Rectal smooth muscle tissue (tissue), 1 donor: ENCODE data around the gene COG6.
A peak's percentile ranks its signal among the peaks of the same experiment; 100 is the strongest.

Experiments used
- H3K27ac ChIP-seq: one replicate; pipeline ENCODE4 v1.7.0; 2013; ENCODE audit warnings: low read depth, low read length, inconsistent platforms
- H3K27me3 ChIP-seq: one replicate; pipeline ENCODE4 v1.7.0; 2013; ENCODE audit warnings: low read length; ENCODE audit not compliant: control insufficient read depth, insufficient read depth
- H3K36me3 ChIP-seq: one replicate; pipeline ENCODE4 v1.7.0; 2013; ENCODE audit warnings: low read length; ENCODE audit not compliant: control insufficient read depth, insufficient read depth
- H3K4me1 ChIP-seq: one replicate; pipeline ENCODE4 v1.7.0; 2013; ENCODE audit warnings: low read length; ENCODE audit not compliant: control insufficient read depth, insufficient read depth
- H3K4me3 ChIP-seq: one replicate; pipeline ENCODE4 v1.7.0; 2013; ENCODE audit warnings: low read length
- H3K9ac ChIP-seq: one replicate; pipeline ENCODE4 v1.7.0; 2013; ENCODE audit warnings: low read length

The COG6 gene

DNA sequence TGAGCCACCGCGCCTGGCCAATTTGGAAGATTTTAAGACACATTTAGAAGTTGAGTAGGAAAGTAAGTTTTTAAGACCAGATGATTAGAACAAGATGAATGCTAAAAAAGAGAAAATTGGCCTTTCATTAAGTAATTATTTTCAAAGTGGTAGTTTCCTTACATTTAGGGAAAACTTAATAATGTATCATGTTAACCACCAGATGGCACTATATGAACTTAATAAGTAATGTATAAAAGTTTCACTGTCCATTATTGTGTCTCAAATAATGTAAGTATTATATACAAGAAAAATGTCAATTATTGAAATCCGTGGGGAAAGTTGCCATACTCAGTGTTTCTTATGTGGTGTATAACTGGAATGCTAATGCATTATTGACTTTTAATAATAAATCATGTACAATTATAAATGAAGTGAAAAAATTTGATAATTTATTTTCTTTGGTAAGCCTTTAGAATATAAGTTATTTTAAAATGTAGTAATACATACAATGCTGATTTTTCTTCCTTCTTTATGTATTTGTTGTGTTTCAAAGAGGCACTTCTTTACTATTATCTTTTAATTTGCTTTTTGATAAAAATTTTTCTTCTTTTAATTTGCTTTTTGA lies 29.2 kb downstream of the COG6 start:
- H3K36me3 ChIP-seq = peaks cover 2% of the 10 kb centered on the region

DNA sequence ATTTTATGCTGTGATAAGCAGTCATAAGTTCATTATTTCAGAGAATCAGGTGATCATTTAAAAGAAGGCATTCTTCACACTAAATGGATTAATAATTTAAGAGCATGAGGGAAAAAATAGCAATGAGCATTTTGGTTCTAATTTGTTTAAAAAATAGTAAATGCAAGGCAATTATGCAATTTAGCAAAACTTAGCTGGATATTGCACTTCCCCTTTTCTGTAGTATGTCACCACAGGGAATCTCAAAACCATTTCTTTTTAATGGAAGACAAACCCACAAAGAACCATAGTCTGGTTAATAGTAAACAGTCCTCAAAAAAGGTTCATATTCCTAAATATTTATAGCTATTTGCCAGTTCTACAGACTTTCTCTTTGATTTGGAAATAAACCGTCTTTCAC lies 30.2 kb downstream of the COG6 start:
- H3K36me3 ChIP-seq = peaks cover 2% of the 10 kb centered on the region
- no peaks in the 10 kb centered on the region for H3K4me1 ChIP-seq
- no peaks in the 10 kb centered on the region for H3K27me3 ChIP-seq
- H3K27ac ChIP-seq = no peak overlapping the region
- H3K9ac ChIP-seq = no peak overlapping the region
- H3K4me3 ChIP-seq = no peak overlapping the region

More for the DNA sequence above, 29.2 kb downstream of the COG6 start:
- Histone ChIP-seq H3K27me3 (no peaks in the 10 kb centered on the region), H3K4me1 (no peaks in the 10 kb centered on the region), H3K9ac (no peak overlapping the region), H3K4me3 (no peak overlapping the region), H3K27ac (no peak overlapping the region)

DNA sequence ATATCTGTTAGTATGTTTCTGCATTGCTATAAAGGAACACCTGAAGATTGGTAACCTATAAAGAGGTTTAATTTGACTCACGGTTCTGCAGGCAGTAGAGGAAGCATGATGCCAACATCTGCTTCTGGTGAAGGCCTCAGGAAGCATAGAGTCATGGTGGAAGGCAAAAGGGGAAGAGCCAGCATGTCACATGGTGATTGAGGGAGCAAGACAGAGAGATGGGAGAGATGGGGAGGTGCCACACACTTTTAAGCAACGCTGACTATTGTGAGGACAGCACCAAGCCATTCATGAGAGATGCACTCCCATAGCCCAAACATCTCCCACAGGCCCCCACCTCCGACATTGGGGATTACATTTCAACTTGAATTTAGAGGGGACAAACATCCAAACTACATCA lies 32.8 kb downstream of the COG6 start:
- no peak overlapping the region for H3K9ac ChIP-seq
- H3K4me1 ChIP-seq = peaks cover 7% of the 10 kb centered on the region
- H3K4me3 ChIP-seq = no peak overlapping the region
- H3K27me3 ChIP-seq = no peaks in the 10 kb centered on the region
- no peak overlapping the region for H3K27ac ChIP-seq
- no peaks in the 10 kb centered on the region for H3K36me3 ChIP-seq

DNA sequence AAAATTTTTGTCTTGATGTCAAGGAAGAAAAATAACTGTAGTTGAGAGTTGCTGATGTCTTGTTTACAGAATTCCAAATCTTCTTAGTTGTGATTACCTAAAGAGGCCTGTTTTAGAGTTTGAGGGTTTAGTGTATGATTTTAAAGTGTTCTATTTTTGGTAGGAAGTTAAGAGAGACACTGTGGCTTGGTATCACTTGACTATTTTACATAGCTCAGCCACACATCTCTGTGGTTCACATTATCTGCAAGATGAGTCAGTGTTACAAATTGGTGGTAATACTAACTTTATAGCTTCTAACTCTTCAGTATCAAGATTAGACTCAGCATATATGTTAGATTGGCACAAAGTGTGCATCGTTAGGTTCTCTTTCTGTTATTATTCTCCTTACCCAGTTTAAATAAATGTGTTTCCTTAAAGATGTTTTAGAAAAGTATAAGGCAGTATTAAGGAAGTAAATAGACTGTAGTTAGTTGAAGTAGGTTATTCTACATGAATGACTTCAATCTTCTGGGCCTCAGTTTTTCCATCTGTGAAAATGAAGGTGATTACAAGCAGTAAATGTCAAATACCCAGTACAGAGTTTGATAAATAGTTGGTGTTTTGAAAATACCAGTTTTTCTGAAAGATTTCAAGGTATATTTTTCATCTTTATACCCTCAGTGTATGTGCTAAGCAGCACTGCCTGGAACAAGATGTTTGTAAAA lies 33.4 kb downstream of the COG6 start:
- H3K9ac ChIP-seq = no peak overlapping the region
- H3K27me3 ChIP-seq = no peaks in the 10 kb centered on the region
- peaks cover 7% of the 10 kb centered on the region for H3K4me1 ChIP-seq
- no peaks in the 10 kb centered on the region for H3K36me3 ChIP-seq
- no peak overlapping the region for H3K27ac ChIP-seq
- H3K4me3 ChIP-seq = no peak overlapping the region

DNA sequence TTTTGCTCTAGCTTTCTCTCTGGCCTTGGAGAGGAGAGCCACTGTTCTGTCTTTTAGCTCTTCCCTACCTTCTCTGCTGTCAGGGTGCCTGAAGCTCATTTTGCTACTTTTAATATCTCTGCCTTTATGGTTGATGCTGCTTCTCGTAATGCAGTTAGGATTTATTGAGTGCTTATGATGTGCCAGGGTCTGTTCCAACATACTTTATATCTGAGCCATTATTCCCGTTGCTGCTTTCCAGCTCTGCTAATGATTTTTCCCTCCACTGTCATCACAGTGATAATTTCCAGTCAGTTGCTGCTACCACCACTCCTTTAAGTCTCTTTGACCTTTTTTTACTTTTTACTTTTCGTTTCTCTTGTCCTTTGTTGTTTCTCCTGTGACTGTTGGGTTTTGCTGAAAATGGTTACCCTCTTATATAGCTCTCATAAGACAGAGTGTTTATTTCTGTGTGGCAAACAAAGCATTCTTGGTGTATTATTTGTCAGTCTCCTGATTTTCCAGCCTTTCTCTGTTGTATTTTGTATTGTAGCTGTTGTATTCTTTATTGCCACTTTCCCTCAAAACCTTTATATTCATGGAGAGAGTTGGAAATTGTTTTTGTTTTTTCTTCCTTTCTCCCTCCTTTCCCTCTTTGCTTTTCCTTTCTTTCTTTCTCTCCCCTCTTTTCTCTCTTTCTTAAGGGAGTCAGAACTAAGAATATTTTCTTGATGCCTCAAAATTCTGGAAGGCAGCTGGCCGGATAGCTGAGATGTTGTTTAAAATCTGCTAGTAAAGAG lies 37.4 kb downstream of the COG6 start:
- Histone ChIP-seq H3K27ac (peak overlapping the region; percentile 54), H3K4me1 (peaks cover 7% of the 10 kb centered on the region), H3K4me3 (peak overlapping the region; percentile 43), H3K27me3 (no peaks in the 10 kb centered on the region), H3K36me3 (no peaks in the 10 kb centered on the region), H3K9ac (no peak overlapping the region)

DNA sequence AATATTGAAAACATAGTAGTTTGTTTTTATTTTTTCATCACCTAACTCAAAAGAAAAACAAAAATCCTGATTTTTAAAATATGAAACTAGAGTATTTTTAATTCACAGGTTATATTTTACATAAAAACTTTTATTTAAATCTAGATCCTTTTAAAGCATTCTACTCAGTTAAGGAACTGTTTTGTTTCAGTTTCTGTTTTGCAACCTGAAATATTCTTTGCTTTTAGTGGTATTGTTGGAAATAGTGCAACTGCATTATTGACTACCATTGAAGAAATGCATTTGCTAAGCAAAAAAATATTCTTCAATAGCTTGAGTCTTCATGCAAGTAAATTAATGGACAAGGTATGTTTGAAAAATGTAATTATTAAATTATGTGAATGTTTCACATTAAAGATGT lies 43.8 kb downstream of the COG6 start:
- no peaks in the 10 kb centered on the region for H3K36me3 ChIP-seq

DNA sequence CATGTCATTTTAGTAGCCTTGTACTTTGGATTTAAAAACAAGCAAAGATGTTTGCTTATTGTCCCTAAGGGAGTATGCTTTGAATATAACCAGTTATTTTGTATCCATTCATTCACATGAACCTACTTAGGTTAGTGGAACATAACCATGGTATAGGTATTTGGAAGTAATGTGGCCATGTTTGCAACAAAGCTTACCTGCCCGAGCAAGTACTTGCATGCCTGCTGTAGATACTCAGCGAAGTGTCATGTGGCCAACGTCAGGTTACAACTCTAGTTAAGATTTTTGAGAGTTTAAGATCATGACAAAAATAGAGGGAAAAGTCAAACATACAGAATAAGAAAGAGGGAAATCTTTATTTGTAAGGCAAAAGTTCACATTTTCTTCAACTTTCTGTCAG lies 57.2 kb downstream of the COG6 start:
- H3K9ac ChIP-seq = no peak overlapping the region
- H3K36me3 ChIP-seq = no peaks in the 10 kb centered on the region
- H3K27ac ChIP-seq = no peak overlapping the region
- no peaks in the 10 kb centered on the region for H3K4me1 ChIP-seq
- H3K27me3 ChIP-seq = no peaks in the 10 kb centered on the region
- no peak overlapping the region for H3K4me3 ChIP-seq

More for the DNA sequence above, 43.8 kb downstream of the COG6 start:
- Histone ChIP-seq H3K4me3 (no peak overlapping the region), H3K27ac (no peak overlapping the region), H3K27me3 (no peaks in the 10 kb centered on the region), H3K9ac (no peak overlapping the region), H3K4me1 (no peaks in the 10 kb centered on the region)

DNA sequence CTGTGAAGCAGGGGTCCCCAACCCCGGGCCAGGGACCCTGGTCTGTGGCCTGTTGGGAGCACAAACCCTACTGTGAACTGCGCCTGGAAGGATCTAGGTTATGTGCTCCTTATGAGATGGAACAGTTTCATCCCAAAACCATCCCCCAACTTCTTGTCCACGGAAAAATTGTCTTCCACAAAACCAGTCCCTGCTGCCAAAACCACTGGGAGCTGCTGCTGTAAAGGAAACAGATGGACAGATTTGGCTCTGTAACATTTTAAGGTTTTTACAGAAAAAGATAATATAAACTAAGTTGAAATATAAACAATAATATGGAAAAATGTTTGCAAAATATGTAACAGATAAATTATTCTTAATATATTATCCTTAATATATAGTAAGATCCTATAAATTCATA lies 73.7 kb downstream of the COG6 start:
- H3K27ac ChIP-seq = no peak overlapping the region
- peaks cover 2% of the 10 kb centered on the region for H3K36me3 ChIP-seq
- H3K4me1 ChIP-seq = no peaks in the 10 kb centered on the region
- H3K9ac ChIP-seq = no peak overlapping the region
- no peaks in the 10 kb centered on the region for H3K27me3 ChIP-seq
- H3K4me3 ChIP-seq = no peak overlapping the region

DNA sequence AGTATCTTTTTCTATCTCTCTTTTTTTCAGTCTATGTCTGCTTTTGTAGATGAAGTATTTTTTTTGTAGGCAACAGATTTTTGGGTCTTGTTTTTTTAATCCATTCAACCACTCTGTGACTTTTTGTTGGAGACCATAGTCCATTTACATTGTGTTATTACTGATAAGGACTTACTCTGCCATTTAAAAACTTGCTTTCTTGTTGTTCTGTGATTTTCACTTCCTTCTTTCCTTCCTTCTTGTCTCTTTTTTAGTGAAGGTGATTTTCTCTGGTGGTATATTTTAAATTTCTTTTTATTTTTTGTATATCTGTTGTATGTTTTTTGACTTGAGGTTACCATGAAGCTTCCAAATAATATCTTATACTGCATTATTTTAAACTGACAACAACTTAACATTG lies 79.5 kb downstream of the COG6 start:
- Histone ChIP-seq H3K36me3 (no peaks in the 10 kb centered on the region), H3K27ac (no peak overlapping the region)

DNA sequence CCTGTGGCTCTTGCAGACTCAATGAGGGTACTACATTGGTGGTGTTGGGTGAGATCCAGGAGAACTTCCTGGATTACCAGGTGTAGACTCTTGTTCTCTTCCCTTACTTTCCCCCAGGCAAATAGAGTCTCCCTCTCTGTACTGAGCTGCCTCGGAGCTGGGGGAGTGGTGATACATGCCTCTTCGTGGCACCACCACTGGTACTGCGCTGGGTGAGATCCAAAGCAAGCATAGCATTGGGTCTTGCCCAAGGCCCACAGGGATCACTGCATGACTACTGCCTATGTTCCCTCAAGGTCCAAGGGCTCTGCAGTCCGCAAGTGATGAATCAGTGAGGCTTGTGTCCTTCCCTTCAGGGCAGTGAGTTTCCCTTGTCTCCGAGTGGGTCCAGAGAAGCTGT lies 81.6 kb downstream of the COG6 start:
- H3K9ac ChIP-seq = no peak overlapping the region
- H3K4me3 ChIP-seq = no peak overlapping the region
- no peaks in the 10 kb centered on the region for H3K4me1 ChIP-seq
- no peaks in the 10 kb centered on the region for H3K36me3 ChIP-seq
- no peak overlapping the region for H3K27ac ChIP-seq
- H3K27me3 ChIP-seq = no peaks in the 10 kb centered on the region

More for the DNA sequence above, 79.5 kb downstream of the COG6 start:
- H3K27me3 ChIP-seq = no peaks in the 10 kb centered on the region
- no peak overlapping the region for H3K4me3 ChIP-seq
- no peak overlapping the region for H3K9ac ChIP-seq
- no peaks in the 10 kb centered on the region for H3K4me1 ChIP-seq

DNA sequence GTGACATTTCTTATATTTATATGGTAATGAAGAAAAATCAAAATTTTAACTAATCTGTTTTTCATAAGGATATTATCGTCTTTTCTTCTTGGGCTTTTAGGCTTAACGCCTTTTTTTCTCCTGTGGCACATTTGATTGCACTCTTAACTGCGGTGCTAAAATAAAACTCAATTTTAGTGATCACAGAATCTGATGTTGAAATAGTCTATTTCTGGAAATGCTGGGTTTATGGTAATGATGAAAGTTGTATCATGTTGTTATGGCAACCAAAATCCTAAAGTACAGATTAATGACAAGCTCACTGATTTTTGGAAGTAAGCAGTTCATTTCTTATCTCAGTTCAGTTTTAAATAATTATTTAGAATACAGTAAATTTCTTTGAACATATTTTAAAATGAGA lies 85.3 kb downstream of the COG6 start:
- Histone ChIP-seq H3K4me1 (no peaks in the 10 kb centered on the region), H3K36me3 (no peaks in the 10 kb centered on the region), H3K27me3 (no peaks in the 10 kb centered on the region), H3K4me3 (no peak overlapping the region), H3K27ac (no peak overlapping the region), H3K9ac (no peak overlapping the region)

DNA sequence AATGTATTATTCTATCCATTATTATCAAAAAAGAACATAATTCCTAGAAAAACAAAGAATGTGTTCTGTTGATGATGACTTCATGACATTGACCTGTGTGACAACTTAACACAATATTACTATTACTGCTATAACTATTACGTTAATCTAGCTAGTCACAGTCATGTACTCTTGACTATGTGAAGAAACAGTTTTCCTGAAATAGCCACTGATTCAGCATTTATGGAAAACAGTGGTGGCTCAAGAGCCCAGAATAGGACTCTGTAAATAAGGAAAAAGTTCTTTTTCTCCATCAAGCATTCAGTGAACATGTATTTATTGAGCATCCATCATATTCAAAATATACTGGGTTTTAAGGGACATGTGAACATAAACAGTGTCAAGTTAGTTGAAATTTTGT lies 93.5 kb downstream of the COG6 start:
- Histone ChIP-seq H3K36me3 (no peaks in the 10 kb centered on the region), H3K27ac (no peak overlapping the region), H3K4me1 (no peaks in the 10 kb centered on the region), H3K27me3 (no peaks in the 10 kb centered on the region), H3K4me3 (no peak overlapping the region), H3K9ac (no peak overlapping the region)
